Measurements from ENCODE around the gene FAM131A.

FAM131A gene, protein sequence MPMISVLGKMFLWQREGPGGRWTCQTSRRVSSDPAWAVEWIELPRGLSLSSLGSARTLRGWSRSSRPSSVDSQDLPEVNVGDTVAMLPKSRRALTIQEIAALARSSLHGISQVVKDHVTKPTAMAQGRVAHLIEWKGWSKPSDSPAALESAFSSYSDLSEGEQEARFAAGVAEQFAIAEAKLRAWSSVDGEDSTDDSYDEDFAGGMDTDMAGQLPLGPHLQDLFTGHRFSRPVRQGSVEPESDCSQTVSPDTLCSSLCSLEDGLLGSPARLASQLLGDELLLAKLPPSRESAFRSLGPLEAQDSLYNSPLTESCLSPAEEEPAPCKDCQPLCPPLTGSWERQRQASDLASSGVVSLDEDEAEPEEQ

DNA sequence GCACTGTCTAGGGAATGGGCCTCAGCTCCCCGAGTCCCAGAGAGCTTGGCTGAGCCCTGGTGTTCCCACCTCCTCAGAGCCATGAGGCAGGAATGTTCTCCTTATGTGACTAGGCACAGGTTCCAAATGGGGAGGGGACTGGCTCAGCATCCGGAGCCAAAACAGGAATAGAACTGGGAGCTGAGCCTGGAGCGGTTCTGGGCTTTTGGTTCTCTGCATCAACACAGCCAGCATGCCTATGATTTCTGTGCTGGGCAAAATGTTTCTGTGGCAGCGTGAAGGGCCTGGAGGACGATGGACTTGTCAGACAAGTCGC, at the start of gene FAM131A:
TSS of gene FAM131A (plus strand) at position 202 of the 316 bp plus-strand sequence. CDS start at position 233, 31 bp downstream.
- TF ChIP-seq, protein P1, sequence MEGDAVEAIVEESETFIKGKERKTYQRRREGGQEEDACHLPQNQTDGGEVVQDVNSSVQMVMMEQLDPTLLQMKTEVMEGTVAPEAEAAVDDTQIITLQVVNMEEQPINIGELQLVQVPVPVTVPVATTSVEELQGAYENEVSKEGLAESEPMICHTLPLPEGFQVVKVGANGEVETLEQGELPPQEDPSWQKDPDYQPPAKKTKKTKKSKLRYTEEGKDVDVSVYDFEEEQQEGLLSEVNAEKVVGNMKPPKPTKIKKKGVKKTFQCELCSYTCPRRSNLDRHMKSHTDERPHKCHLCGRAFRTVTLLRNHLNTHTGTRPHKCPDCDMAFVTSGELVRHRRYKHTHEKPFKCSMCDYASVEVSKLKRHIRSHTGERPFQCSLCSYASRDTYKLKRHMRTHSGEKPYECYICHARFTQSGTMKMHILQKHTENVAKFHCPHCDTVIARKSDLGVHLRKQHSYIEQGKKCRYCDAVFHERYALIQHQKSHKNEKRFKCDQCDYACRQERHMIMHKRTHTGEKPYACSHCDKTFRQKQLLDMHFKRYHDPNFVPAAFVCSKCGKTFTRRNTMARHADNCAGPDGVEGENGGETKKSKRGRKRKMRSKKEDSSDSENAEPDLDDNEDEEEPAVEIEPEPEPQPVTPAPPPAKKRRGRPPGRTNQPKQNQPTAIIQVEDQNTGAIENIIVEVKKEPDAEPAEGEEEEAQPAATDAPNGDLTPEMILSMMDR (IDR thresholded peaks at IDR 0.05), result no peak
- peak within 1 kb of the TSS; percentile 79 to 95 for H3K4me3 ChIP-seq (ENCODE audit: low read depth in 1 of 2, low read length in 1 of 2)
- H3K36me3 ChIP-seq, result peaks cover 31% of the 10 kb centered on the region
- no peaks in the 10 kb centered on the region for H3K9me3 ChIP-seq
- H3K27me3 ChIP-seq, result peaks cover 26% of the 10 kb centered on the region
- H3K27ac ChIP-seq, result peak within 1 kb of the TSS; percentile 88
- H3K4me1 ChIP-seq (ENCODE audit: control insufficient read depth in 1 of 2, insufficient read depth in 1 of 2, low read depth in 1 of 2, low read length in 1 of 2), result peaks cover 15 to 23% of the 10 kb centered on the region in 2 experiments

DNA sequence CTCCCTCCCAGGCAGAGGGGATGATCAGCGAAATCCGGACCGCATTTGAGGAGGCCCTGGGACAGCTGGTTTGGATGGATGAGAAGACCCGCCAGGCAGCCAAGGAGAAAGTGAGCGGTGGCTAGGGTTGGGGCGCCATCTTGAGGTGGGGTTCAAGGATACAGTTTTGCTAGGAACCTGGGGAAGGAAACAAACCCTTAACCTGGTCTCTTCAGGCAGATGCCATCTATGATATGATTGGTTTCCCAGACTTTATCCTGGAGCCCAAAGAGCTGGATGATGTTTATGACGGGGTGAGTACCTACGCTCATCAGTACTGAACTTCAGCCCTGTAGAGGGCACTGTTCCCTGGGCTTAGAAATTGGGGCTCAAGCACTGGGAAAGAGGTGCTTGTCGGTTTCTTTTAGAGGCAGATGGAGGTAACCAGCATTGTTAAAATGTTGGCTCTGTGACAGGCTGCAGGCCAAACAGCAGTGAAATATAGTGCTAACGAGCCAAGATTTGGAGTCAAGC, 47.9 kb upstream of the FAM131A start:
- Histone ChIP-seq H3K4me3 (ENCODE audit: low read depth in 1 of 2, low read length in 1 of 2) (no peak overlapping the region), H3K27ac (no peak overlapping the region), H3K27me3 (peaks cover 45% of the 10 kb centered on the region), H3K9me3 (no peaks in the 10 kb centered on the region), H3K36me3 (no peaks in the 10 kb centered on the region), H3K4me1 (ENCODE audit: control insufficient read depth in 1 of 2, insufficient read depth in 1 of 2, low read depth in 1 of 2, low read length in 1 of 2) (no peaks in the 10 kb centered on the region)
- TF ChIP-seq, protein P1 (IDR thresholded peaks at IDR 0.05), result no peak

DNA sequence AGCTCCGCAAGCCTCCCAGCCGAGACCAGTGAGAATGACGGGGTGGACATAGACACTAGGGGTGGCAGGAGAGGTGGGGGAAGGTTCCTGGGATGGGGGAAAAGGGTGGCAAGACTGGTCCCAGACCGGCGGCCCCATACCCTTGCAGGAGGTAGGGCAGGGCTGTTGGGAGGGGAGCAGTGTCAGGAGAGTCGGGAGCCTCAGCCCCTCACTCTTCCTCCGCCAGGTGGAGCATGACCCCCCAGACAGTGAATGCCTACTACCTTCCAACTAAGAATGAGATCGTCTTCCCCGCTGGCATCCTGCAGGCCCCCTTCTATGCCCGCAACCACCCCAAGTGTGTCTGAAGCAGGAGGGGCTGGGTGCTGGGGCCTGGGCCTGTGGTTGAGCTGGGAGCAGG, 47.1 kb upstream of the FAM131A start:
- no peaks in the 10 kb centered on the region for H3K4me1 ChIP-seq (ENCODE audit: control insufficient read depth in 1 of 2, insufficient read depth in 1 of 2, low read depth in 1 of 2, low read length in 1 of 2)
- TF ChIP-seq, protein P1 (IDR thresholded peaks at IDR 0.05), result no peak
- no peak overlapping the region for H3K27ac ChIP-seq
- H3K4me3 ChIP-seq (ENCODE audit: low read depth in 1 of 2, low read length in 1 of 2), result no peak overlapping the region
- no peaks in the 10 kb centered on the region for H3K36me3 ChIP-seq
- H3K9me3 ChIP-seq, result no peaks in the 10 kb centered on the region
- H3K27me3 ChIP-seq, result peaks cover 45% of the 10 kb centered on the region

DNA sequence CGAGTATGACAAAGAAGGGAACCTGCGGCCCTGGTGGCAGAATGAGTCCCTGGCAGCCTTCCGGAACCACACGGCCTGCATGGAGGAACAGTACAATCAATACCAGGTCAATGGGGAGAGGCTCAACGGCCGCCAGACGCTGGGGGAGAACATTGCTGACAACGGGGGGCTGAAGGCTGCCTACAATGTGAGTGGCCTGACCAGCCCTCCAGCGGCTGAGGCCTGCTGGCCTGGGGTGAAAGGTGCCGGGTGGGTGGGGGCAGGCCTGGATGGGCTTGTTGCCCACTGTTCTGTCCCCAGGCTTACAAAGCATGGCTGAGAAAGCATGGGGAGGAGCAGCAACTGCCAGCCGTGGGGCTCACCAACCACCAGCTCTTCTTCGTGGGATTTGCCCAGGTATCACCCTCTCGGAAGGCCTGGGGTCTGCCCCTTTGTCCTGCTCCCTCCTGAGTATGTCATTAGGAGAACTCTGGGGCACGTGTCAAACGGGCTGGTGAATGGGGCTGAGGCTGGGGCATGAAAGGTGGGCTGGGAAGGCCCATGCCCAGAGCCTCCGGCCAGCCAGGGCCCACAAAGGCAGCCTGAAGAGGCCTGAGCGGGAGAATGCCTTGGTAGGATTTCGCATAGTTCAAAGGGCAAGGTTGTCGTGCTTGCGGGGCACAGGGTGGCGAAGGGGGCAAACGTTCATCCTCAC, 46.2 kb upstream of the FAM131A start:
- H3K9me3 ChIP-seq, result no peaks in the 10 kb centered on the region
- no peak overlapping the region for H3K27ac ChIP-seq
- H3K4me1 ChIP-seq (ENCODE audit: control insufficient read depth in 1 of 2, insufficient read depth in 1 of 2, low read depth in 1 of 2, low read length in 1 of 2), result no peaks in the 10 kb centered on the region
- H3K4me3 ChIP-seq (ENCODE audit: low read depth in 1 of 2, low read length in 1 of 2), result no peak overlapping the region
- H3K36me3 ChIP-seq, result no peaks in the 10 kb centered on the region
- peaks cover 44% of the 10 kb centered on the region for H3K27me3 ChIP-seq
- TF ChIP-seq, protein P1 (IDR thresholded peaks at IDR 0.05), result no peak

DNA sequence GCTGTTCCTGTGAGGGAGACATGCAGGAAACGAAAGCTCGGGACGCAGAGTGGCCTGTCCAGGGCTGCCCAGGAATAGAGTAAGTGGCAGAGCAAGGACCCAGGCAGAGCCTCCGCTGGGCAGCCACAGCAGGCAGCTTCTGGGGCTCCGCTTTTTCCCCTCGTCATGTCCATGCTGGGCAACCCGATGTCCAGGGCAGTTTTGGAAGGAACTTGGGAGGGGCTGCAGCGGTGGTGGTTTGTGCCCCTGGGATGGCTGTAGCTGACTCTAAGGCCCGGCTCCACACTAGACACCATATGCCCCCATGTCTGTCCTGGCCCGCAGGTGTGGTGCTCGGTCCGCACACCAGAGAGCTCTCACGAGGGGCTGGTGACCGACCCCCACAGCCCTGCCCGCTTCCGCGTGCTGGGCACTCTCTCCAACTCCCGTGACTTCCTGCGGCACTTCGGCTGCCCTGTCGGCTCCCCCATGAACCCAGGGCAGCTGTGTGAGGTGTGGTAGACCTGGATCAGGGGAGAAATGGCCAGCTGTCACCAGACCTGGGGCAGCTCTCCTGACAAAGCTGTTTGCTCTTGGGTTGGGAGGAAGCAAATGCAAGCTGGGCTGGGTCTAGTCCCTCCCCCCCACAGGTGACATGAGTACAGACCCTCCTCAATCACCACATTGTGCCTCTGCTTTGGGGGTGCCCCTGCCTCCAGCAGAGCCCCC, 45.5 kb upstream of the FAM131A start:
- Histone ChIP-seq H3K27ac (no peak overlapping the region), H3K36me3 (no peaks in the 10 kb centered on the region), H3K9me3 (no peaks in the 10 kb centered on the region), H3K4me3 (ENCODE audit: low read depth in 1 of 2, low read length in 1 of 2) (no peak overlapping the region), H3K27me3 (peaks cover 37% of the 10 kb centered on the region), H3K4me1 (ENCODE audit: control insufficient read depth in 1 of 2, insufficient read depth in 1 of 2, low read depth in 1 of 2, low read length in 1 of 2) (no peaks in the 10 kb centered on the region)
- TF ChIP-seq, protein P1 (IDR thresholded peaks at IDR 0.05), result no peak
